H1 (cell line): ENCODE results near the gene PPP1R1B. TPM values are rescaled to one million over a fixed set of nuclear protein-coding genes. Genes with fewer than 3 reads are reported as not detected.

Experiments
- BRCA1 ChIP-seq: IDR thresholded peaks from 2 replicates; pipeline ENCODE4 v1.6.1; 2012; ENCODE audit warnings: low read depth, low read length, improper control_type of control experiment
- CBX8 ChIP-seq: fragments of 300-800, 300-1000 bp; sonication (generic); IDR thresholded peaks from 2 replicates; pipeline ENCODE4 v1.7.1; 2016; ENCODE audit warnings: low read depth, low read length, borderline replicate concordance
- HDAC6 ChIP-seq: IDR thresholded peaks from one replicate; pipeline ENCODE4 v1.7.1; 2012; ENCODE audit warnings: low read depth, mild to moderate bottlenecking, inconsistent platforms, low read length, moderate library complexity
- JUN ChIP-seq: IDR thresholded peaks from 2 replicates; pipeline ENCODE4 v1.6.1; 2011; ENCODE audit warnings: low read depth, mild to moderate bottlenecking, improper control_type of control experiment, low read length
- KDM1A ChIP-seq: fragments of 200-600, 300-600 bp; sonication (generic); IDR thresholded peaks from 2 replicates; pipeline ENCODE4 v1.7.1; 2016; ENCODE audit warnings: mild to moderate bottlenecking, low read length, borderline replicate concordance
- NANOG ChIP-seq: IDR thresholded peaks from 2 replicates; pipeline ENCODE4 v1.6.1; 2011; ENCODE audit warnings: low read length, low read depth, mild to moderate bottlenecking, inconsistent platforms; ENCODE audit not compliant: insufficient read depth, poor library complexity, severe bottlenecking
- POLR2AphosphoS5 ChIP-seq: IDR thresholded peaks from 2 replicates; pipeline ENCODE4 v1.6.1; 2011; ENCODE audit warnings: low read depth, low read length
- SP2 ChIP-seq: IDR thresholded peaks from 2 replicates; pipeline ENCODE4 v1.6.1; 2012; ENCODE audit warnings: mild to moderate bottlenecking, low read length, inconsistent platforms
- SP4 ChIP-seq: IDR thresholded peaks from 2 replicates; pipeline ENCODE4 v1.6.1; 2012; ENCODE audit warnings: low read length, inconsistent platforms
- polyA plus RNA-seq, 7 experiments: library from polyadenylated mRNA; depleted of rRNA in 3 of 7; stranded (reverse) in 5 of 7; unstranded in 2 of 7; fragments of >200 nt in 5 of 7; fragments of 200-250 nt in 2 of 7; gene quantifications; 1 replicate in 5 of 7; 2 replicates in 1 of 7; 4 replicates in 1 of 7; pipeline versions ENCODE4 v1.2.1 to v1.2.3, GENCODE V29; 2011 to 2013; ENCODE audit warnings: missing spikeins in 2 of 7, mixed read lengths in 2 of 7
- total RNA-seq: library from RNA; stranded (reverse); fragmentation: NEBNext Ultra II Directional; extraction: Animal tissue kit (Norgen Biotek cat#: 25700); gene quantifications from 2 replicates; pipeline ENCODE4 v1.2.1, GENCODE V29; 2021

The PPP1R1B gene
- total and polyA plus RNA-seq, 2 of the 8 experiments (the other 6 are each of a cell fraction or from before 2014, with no cell fraction given), result 10.7 to 22.3 TPM

GRCh38 chr17:39659279-39660010 is 32.7 kb downstream of the PPP1R1B start (continued):
- TF ChIP-seq JUN, result no peak
- no peak for TF ChIP-seq BRCA1
- TF ChIP-seq CBX8, result no peak
- no peak for TF ChIP-seq KDM1A
- TF ChIP-seq SP2, result no peak
- no peak for TF ChIP-seq HDAC6
- TF ChIP-seq NANOG, result no peak
- TF ChIP-seq POLR2AphosphoS5, result no peak
- TF ChIP-seq SP4, result no peak
- TF ChIP-seq, all 59 proteins: peak for 0
